ENCODE measurements around the gene GUCA1A. TPM values are rescaled to one million over a fixed set of nuclear protein-coding genes. Genes with fewer than 3 reads are reported as not detected.

GUCA1A gene
- total RNA-seq, 2 experiments from 2014 or later: not detected

DNA sequence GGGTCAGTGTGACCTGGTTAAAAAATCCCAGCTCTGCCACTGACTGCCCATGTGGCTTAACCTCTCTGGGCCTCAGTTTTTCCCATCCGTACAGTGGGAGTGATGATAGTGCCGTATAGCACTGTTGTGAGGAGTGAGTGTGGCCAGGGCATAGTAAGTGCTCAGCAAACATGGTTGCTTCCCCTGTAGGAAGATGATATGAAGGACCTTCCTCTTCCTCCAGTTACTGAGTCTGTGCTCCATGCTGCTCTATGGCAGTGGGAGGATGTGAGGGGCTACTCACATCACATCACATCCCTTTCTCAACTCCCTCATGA is 43.8 kb upstream of the GUCA1A start:
- ChIA-PET CTCF (no interaction called here), POLR2A (no interaction called here)
- Mint-ChIP-seq H3K4me3 (no peak overlapping the region), H3K27me3 (no peaks in the 10 kb centered on the region), H3K36me3 (ENCODE audit: low read depth) (no peaks in the 10 kb centered on the region), H3K27ac (no peak overlapping the region), H3K4me1 (ENCODE audit: low read depth) (no peaks in the 10 kb centered on the region), H3K9me3 (no peaks in the 10 kb centered on the region)
- no peaks in the 10 kb centered on the region for H3K27me3 ChIP-seq (ENCODE audit: control insufficient read depth in 1 of 2, insufficient read depth in 2 of 2, low read length in 2 of 2)
- TF ChIP-seq CTCF (IDR thresholded peaks at IDR 0.05): no peak
- H3K4me1 ChIP-seq (ENCODE audit: insufficient read depth, low read length): no peaks in the 10 kb centered on the region
- no peak for DNase-seq
- H3K9me3 ChIP-seq (ENCODE audit: control insufficient read depth in 1 of 2, insufficient read depth in 1 of 2, low read length in 2 of 2): no peaks in the 10 kb centered on the region
- intact Hi-C loops (cut with DNase I, micrococcal nuclease): no loop called here
- H3K36me3 ChIP-seq (ENCODE audit: insufficient read depth, low read length): no peaks in the 10 kb centered on the region
- H3K4me3 ChIP-seq (ENCODE audit: low read length): no peak overlapping the region
- no peak overlapping the region for H3K27ac ChIP-seq (ENCODE audit: low read depth in 1 of 2, low read length in 2 of 2)
- no peak for ATAC-seq (ENCODE audit: poor library complexity)

DNA sequence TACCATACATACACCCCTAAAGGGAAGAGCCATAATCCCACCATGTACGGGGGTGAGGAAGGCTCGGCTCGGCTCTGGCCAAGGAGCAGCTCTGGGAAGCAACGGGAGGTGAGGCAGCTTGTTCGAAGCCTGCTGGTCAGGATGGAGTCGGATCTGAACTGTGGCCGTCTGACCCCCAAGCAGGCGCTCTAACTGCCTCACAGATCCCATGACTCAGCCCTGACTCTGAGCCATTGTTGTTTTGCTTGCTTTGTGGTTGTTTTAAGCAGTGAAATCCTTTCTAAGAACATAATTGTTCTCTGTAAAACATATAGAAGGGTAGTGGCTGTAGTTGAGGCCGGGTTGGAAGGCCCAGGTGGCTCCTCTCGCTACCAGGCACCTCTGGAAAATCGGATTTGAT is 41.6 kb upstream of the GUCA1A start:
- Mint-ChIP-seq H3K27me3 (no peaks in the 10 kb centered on the region), H3K9me3 (no peaks in the 10 kb centered on the region), H3K36me3 (ENCODE audit: low read depth) (no peaks in the 10 kb centered on the region), H3K27ac (no peak overlapping the region), H3K4me3 (no peak overlapping the region), H3K4me1 (ENCODE audit: low read depth) (peaks cover 2% of the 10 kb centered on the region)
- intact Hi-C loops (cut with DNase I, micrococcal nuclease): no loop called here
- ChIA-PET CTCF (no interaction called here), POLR2A (no interaction called here)
- DNase-seq (no peak), ATAC-seq (ENCODE audit: poor library complexity) (no peak)
- no peaks in the 10 kb centered on the region for H3K27me3 ChIP-seq (ENCODE audit: control insufficient read depth in 1 of 2, insufficient read depth in 2 of 2, low read length in 2 of 2)
- TF ChIP-seq CTCF (IDR thresholded peaks at IDR 0.05): no peak
- peaks cover 1% of the 10 kb centered on the region for H3K4me1 ChIP-seq (ENCODE audit: insufficient read depth, low read length)
- H3K9me3 ChIP-seq (ENCODE audit: control insufficient read depth in 1 of 2, insufficient read depth in 1 of 2, low read length in 2 of 2): no peaks in the 10 kb centered on the region
- no peak overlapping the region for H3K4me3 ChIP-seq (ENCODE audit: low read length)
- no peaks in the 10 kb centered on the region for H3K36me3 ChIP-seq (ENCODE audit: insufficient read depth, low read length)
- H3K27ac ChIP-seq (ENCODE audit: low read depth in 1 of 2, low read length in 2 of 2): no peak overlapping the region

- TF ChIP-seq CTCF (IDR thresholded peaks at IDR 0.05): no peak
- Histone ChIP-seq H3K27ac (ENCODE audit: low read depth in 1 of 2, low read length in 2 of 2) (no peak overlapping the region), H3K9me3 (ENCODE audit: control insufficient read depth in 1 of 2, insufficient read depth in 1 of 2, low read length in 2 of 2) (no peaks in the 10 kb centered on the region), H3K4me1 (ENCODE audit: insufficient read depth, low read length) (peaks cover 4% of the 10 kb centered on the region), H3K36me3 (ENCODE audit: insufficient read depth, low read length) (no peaks in the 10 kb centered on the region), H3K27me3 (ENCODE audit: control insufficient read depth in 1 of 2, insufficient read depth in 2 of 2, low read length in 2 of 2) (no peaks in the 10 kb centered on the region), H3K4me3 (ENCODE audit: low read length) (no peak overlapping the region)
- intact Hi-C loops (cut with DNase I, micrococcal nuclease): no loop called here
- no peak for ATAC-seq (ENCODE audit: poor library complexity)
- Mint-ChIP-seq H3K9me3 (no peaks in the 10 kb centered on the region), H3K4me3 (no peak overlapping the region), H3K36me3 (ENCODE audit: low read depth) (no peaks in the 10 kb centered on the region), H3K4me1 (ENCODE audit: low read depth) (peaks cover 6% of the 10 kb centered on the region), H3K27me3 (no peaks in the 10 kb centered on the region), H3K27ac (no peak overlapping the region)
- ChIA-PET CTCF (interaction anchor here (1.3 kb wide), 1 partner anchor 30 kb away, joined by 4 read pairs; no protein-coding TSS in a partner anchor), POLR2A (no interaction called here)
- no peak for DNase-seq
Observed at GRCh38 chr6:42133926-42134325, 39.2 kb upstream of the GUCA1A start.

Data from CD4-positive, alpha-beta T cell (primary cell).